Measurements from ENCODE around the gene TSFM. TPM values are rescaled to one million over a fixed set of nuclear protein-coding genes. Genes with fewer than 3 reads are reported as not detected.
"Not testable (repeated sequence)": the region's sequence is repeated elsewhere in the genome, so short reads cannot be mapped to it uniquely, and the experiment has no call there.

TSFM gene
- total RNA-seq, 1 donor from 2014 or later = 17.9 TPM

- no peak for DNase-seq (ENCODE audit: extremely low spot score in 2 of 2)
- Histone ChIP-seq H3K4me3 (peak overlapping the region in 1 of 2 donors; percentile 8), H3K4me1 (peaks cover 55% of the 10 kb centered on the region), H3K27me3 (no peaks in the 10 kb centered on the region), H3K9me3 (no peaks in the 10 kb centered on the region), H3K36me3 (peaks cover 0 to 19% of the 10 kb centered on the region in 2 donors), H3K27ac (peak overlapping the region; percentile 43)
- no peak for TF ChIP-seq CTCF (IDR thresholded peaks at IDR 0.05)
- no peak for TF ChIP-seq POLR2AphosphoS5 (IDR thresholded peaks at IDR 0.05; ENCODE audit: insufficient read depth in 1 of 2, low read depth in 1 of 2)
- TF ChIP-seq POLR2A (IDR thresholded peaks at IDR 0.05) = no peak
- intact Hi-C loops (cut with DNase I) = no loop called here
Measured at GRCh38 chr12:57816855-57817151, 34.2 kb downstream of the TSFM start.

- no peak for DNase-seq (ENCODE audit: extremely low spot score in 2 of 2)
- H3K36me3 ChIP-seq = peaks cover 0 to 26% of the 10 kb centered on the region in 2 donors
- H3K27ac ChIP-seq = peak overlapping the region; percentile 43
- no peaks in the 10 kb centered on the region for H3K9me3 ChIP-seq
- intact Hi-C loops (cut with DNase I) = no loop called here
- peaks cover 62% of the 10 kb centered on the region for H3K4me1 ChIP-seq
- TF ChIP-seq CTCF (IDR thresholded peaks at IDR 0.05) = no peak
- no peak for TF ChIP-seq POLR2A (IDR thresholded peaks at IDR 0.05)
- TF ChIP-seq POLR2AphosphoS5 (IDR thresholded peaks at IDR 0.05; ENCODE audit: insufficient read depth in 1 of 2, low read depth in 1 of 2) = no peak
- H3K4me3 ChIP-seq = peak overlapping the region in 1 of 2 donors; percentile 8
- H3K27me3 ChIP-seq = no peaks in the 10 kb centered on the region
Measured at GRCh38 chr12:57817261-57817989, 34.8 kb downstream of the TSFM start.

GRCh38 chr12:57817990-57818331, 35.4 kb downstream of the TSFM start:
- H3K27ac ChIP-seq; intact Hi-C loops (cut with DNase I): not testable (repeated sequence)
- peaks cover 0 to 31% of the 10 kb centered on the region in 2 donors for H3K36me3 ChIP-seq

GRCh38 chr12:57820119-57820518, 37.5 kb downstream of the TSFM start:
- H3K9me3 ChIP-seq; H3K4me3 ChIP-seq; DNase-seq (ENCODE audit: extremely low spot score in 2 of 2); H3K27me3 ChIP-seq; H3K27ac ChIP-seq; intact Hi-C loops (cut with DNase I): not testable (repeated sequence)
- peaks cover 61% of the 10 kb centered on the region for H3K4me1 ChIP-seq
- H3K36me3 ChIP-seq = peaks cover 0 to 52% of the 10 kb centered on the region in 2 donors

More at GRCh38 chr12:57817990-57818331, 35.4 kb downstream of the TSFM start:
- H3K27me3 ChIP-seq; DNase-seq (ENCODE audit: extremely low spot score in 2 of 2); H3K4me3 ChIP-seq; H3K9me3 ChIP-seq: not testable (repeated sequence)
- H3K4me1 ChIP-seq = peaks cover 67% of the 10 kb centered on the region

- H3K4me1 ChIP-seq = peaks cover 52% of the 10 kb centered on the region
- intact Hi-C loops (cut with DNase I) = not testable (repeated sequence)
Measured at GRCh38 chr12:57821015-57821414, 38.4 kb downstream of the TSFM start.

GRCh38 chr12:57821474-57822214, 39.1 kb downstream of the TSFM start:
- Histone ChIP-seq H3K4me1 (peaks cover 46% of the 10 kb centered on the region), H3K36me3 (peaks cover 0 to 68% of the 10 kb centered on the region in 2 donors)

More at GRCh38 chr12:57821015-57821414, 38.4 kb downstream of the TSFM start:
- H3K4me3 ChIP-seq; DNase-seq (ENCODE audit: extremely low spot score in 2 of 2); H3K27ac ChIP-seq; H3K9me3 ChIP-seq; H3K27me3 ChIP-seq: not testable (repeated sequence)
- peaks cover 0 to 61% of the 10 kb centered on the region in 2 donors for H3K36me3 ChIP-seq

More at GRCh38 chr12:57821474-57822214, 39.1 kb downstream of the TSFM start:
- no peaks in the 10 kb centered on the region for H3K9me3 ChIP-seq
- no peak for DNase-seq (ENCODE audit: extremely low spot score in 2 of 2)
- H3K27ac ChIP-seq = peak overlapping the region; percentile 5
- no peak overlapping the region for H3K4me3 ChIP-seq
- TF ChIP-seq POLR2AphosphoS5 (IDR thresholded peaks at IDR 0.05; ENCODE audit: insufficient read depth in 1 of 2, low read depth in 1 of 2) = no peak
- no peak for TF ChIP-seq CTCF (IDR thresholded peaks at IDR 0.05)
- TF ChIP-seq POLR2A (IDR thresholded peaks at IDR 0.05) = no peak
- H3K27me3 ChIP-seq = no peaks in the 10 kb centered on the region
- intact Hi-C loops (cut with DNase I) = no loop called here

Data from vagina (tissue), 2 donors.